ENCODE measurements around the gene PTGER2.

Gene PTGER2

GRCh38 chr14:52313903-52314594, at the start of gene PTGER2:
Gene PTGER2 (plus strand): TSS chr14:52314312. CDS start chr14:52314549, 237 bp downstream.
- no peak for DNase-seq

- no peak for DNase-seq
Measured at GRCh38 chr14:52265253-52265652, 48.9 kb upstream of the PTGER2 start.

GRCh38 chr14:52266179-52266578, 47.9 kb upstream of the PTGER2 start:
- DNase-seq: no peak

- DNase-seq: no peak
Measured at GRCh38 chr14:52266782-52267181, 47.3 kb upstream of the PTGER2 start.

- DNase-seq: no peak
Measured at GRCh38 chr14:52267501-52268278, 46.4 kb upstream of the PTGER2 start, which contains the start of gene PTGDR. Gene PTGDR (plus strand): TSS chr14:52267698. CDS start chr14:52267815, 117 bp downstream.

- no peak for DNase-seq
Measured at GRCh38 chr14:52268279-52269061, 45.6 kb upstream of the PTGER2 start.

- DNase-seq: no peak
Measured at GRCh38 chr14:52269100-52269499, 45.0 kb upstream of the PTGER2 start.

GRCh38 chr14:52269982-52270381, 44.1 kb upstream of the PTGER2 start:
- DNase-seq: no peak

- no peak for DNase-seq
Measured at GRCh38 chr14:52271538-52271937, 42.6 kb upstream of the PTGER2 start.

- DNase-seq: no peak
Measured at GRCh38 chr14:52272375-52272774, 41.7 kb upstream of the PTGER2 start.

- DNase-seq: no peak
Measured at GRCh38 chr14:52275372-52275771, 38.7 kb upstream of the PTGER2 start.

- no peak for DNase-seq
Measured at GRCh38 chr14:52277552-52277951, 36.6 kb upstream of the PTGER2 start.

- peak; percentile 2 for DNase-seq
Measured at GRCh38 chr14:52279408-52279807, 34.7 kb upstream of the PTGER2 start.

GRCh38 chr14:52283099-52283498, 31.0 kb upstream of the PTGER2 start:
- no peak for DNase-seq

GRCh38 chr14:52286661-52287649, 27.2 kb upstream of the PTGER2 start:
- no peak for DNase-seq

- no peak for DNase-seq
Measured at GRCh38 chr14:52296378-52296777, 17.7 kb upstream of the PTGER2 start.

GRCh38 chr14:52298795-52299194, 15.3 kb upstream of the PTGER2 start:
- no peak for DNase-seq

- DNase-seq: peak; percentile 7
Measured at GRCh38 chr14:52299692-52300278, 14.3 kb upstream of the PTGER2 start.

GRCh38 chr14:52303236-52303635, 10.9 kb upstream of the PTGER2 start:
- DNase-seq: no peak

GRCh38 chr14:52304248-52304904, 9.7 kb upstream of the PTGER2 start:
- no peak for DNase-seq

GRCh38 chr14:52305014-52305413, 9.1 kb upstream of the PTGER2 start:
- no peak for DNase-seq

All from SHP77 treated with DMSO at 0.1 percent for 48 hours (cell line).